Tibial nerve (tissue), 3 donors: Measurements from ENCODE around the gene PLCH2.

ENCODE experiments used
- CTCF ChIP-seq, 5 experiments: fragments of 200-600 bp in 3 of 5; fragments of 450-650 bp in 2 of 5; sonication (generic) in 3 of 5; IDR thresholded peaks; one replicate each; pipeline ENCODE4 v1.5.1; 2016 to 2019; ENCODE audit warnings: antibody characterized with exemption in 5 of 5, mild to moderate bottlenecking in 3 of 5, moderate library complexity in 2 of 5
- POLR2A ChIP-seq, 2 donors: fragments of 450-650 bp; IDR thresholded peaks; one replicate each; pipeline ENCODE4 v1.6.1; 2017; ENCODE audit warnings: antibody characterized with exemption in 2 of 2, mild to moderate bottlenecking in 2 of 2, moderate library complexity in 2 of 2

GRCh38 chr1:2506007-2506860 lies 30.1 kb downstream of the PLCH2 start:
- TF ChIP-seq CTCF (IDR thresholded peaks at IDR 0.05) (no peak), POLR2A (IDR thresholded peaks at IDR 0.05) (no peak)
